Body of pancreas (tissue), 4 donors: ENCODE data around the gene LYRM4.

Source experiments
- POLR2A ChIP-seq, 3 donors: fragments of 450-650 bp; IDR thresholded peaks; one replicate each; pipeline ENCODE4 v1.6.1; 2016; ENCODE audit warnings: antibody characterized with exemption in 3 of 3, mild to moderate bottlenecking in 2 of 3
- TF ChIP-seq, protein P1 (sequence below), 7 experiments: fragments of 450-650 bp in 4 of 7; fragments of 200-600 bp in 3 of 7; sonication (generic) in 3 of 7; IDR thresholded peaks; one replicate each; pipeline ENCODE4 v1.5.1; 2016 to 2019; ENCODE audit warnings: antibody characterized with exemption in 7 of 7

DNA sequence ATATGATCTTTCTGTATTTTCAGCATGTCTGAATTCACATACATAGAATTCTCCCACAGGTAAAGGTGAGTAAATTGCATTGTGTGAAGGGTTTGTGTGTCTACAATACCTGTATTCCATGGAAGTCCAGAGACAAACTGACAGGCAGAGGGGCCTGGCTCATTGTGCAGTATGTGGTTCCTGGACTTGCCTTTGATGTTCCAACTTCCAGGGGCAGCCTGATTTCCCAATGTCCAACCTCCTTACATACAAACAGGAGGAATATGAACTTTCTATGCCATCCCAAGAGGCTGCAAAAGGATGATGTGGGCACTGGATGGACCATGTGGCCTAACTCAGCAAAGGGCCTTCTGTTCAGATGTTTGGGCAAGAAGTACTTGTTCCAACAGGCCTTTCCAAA lies 58.5 kb downstream of the LYRM4 start:
- TF ChIP-seq, protein P1, sequence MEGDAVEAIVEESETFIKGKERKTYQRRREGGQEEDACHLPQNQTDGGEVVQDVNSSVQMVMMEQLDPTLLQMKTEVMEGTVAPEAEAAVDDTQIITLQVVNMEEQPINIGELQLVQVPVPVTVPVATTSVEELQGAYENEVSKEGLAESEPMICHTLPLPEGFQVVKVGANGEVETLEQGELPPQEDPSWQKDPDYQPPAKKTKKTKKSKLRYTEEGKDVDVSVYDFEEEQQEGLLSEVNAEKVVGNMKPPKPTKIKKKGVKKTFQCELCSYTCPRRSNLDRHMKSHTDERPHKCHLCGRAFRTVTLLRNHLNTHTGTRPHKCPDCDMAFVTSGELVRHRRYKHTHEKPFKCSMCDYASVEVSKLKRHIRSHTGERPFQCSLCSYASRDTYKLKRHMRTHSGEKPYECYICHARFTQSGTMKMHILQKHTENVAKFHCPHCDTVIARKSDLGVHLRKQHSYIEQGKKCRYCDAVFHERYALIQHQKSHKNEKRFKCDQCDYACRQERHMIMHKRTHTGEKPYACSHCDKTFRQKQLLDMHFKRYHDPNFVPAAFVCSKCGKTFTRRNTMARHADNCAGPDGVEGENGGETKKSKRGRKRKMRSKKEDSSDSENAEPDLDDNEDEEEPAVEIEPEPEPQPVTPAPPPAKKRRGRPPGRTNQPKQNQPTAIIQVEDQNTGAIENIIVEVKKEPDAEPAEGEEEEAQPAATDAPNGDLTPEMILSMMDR (IDR thresholded peaks at IDR 0.05) = no peak
- no peak for TF ChIP-seq POLR2A (IDR thresholded peaks at IDR 0.05)
